Astrocyte of the spinal cord (primary cell): ENCODE measurements around the gene AAMP.

ENCODE experiments used
- DNase-seq: peaks from one replicate; pipeline ENCODE4 v3.0.0; 2011; ENCODE audit warnings: low read depth, low spot score
- H3K4me3 ChIP-seq: 2 replicates; pipeline ENCODE4 v1.5.1; 2011; ENCODE audit warnings: low read depth, mild to moderate bottlenecking, low read length, moderate library complexity
- CTCF ChIP-seq: IDR thresholded peaks from 2 replicates; pipeline ENCODE4 v1.5.1; 2012; ENCODE audit warnings: low read depth, mild to moderate bottlenecking, low read length, inconsistent platforms
- in situ Hi-C: cut with HindIII; loops from 2 replicates; pipeline ENCODE4 v1.10.0; 2017; ENCODE audit warnings: low sequenced_read_pairs

The AAMP gene

GRCh38 chr2:218256612-218257350 is 13.2 kb downstream of the AAMP start:
- no peak for DNase-seq
- no peak for TF ChIP-seq CTCF
- in situ Hi-C loops: no loop called here
- H3K4me3 ChIP-seq: no peak overlapping the region

GRCh38 chr2:218255446-218255845 is 14.5 kb downstream of the AAMP start:
- in situ Hi-C loops: no loop called here
- TF ChIP-seq CTCF: no peak
- no peak overlapping the region for H3K4me3 ChIP-seq
- peak; percentile 29 for DNase-seq

- no peak overlapping the region for H3K4me3 ChIP-seq
- no peak for DNase-seq
- in situ Hi-C loops: no loop called here
- no peak for TF ChIP-seq CTCF
Observed at GRCh38 chr2:218253232-218253625, 16.7 kb downstream of the AAMP start.

GRCh38 chr2:218252509-218253231 is 17.3 kb downstream of the AAMP start:
- no peak overlapping the region for H3K4me3 ChIP-seq
- DNase-seq: peak; percentile 41
- no peak for TF ChIP-seq CTCF
- in situ Hi-C loops: no loop called here

- no peak overlapping the region for H3K4me3 ChIP-seq
- TF ChIP-seq CTCF: no peak
- DNase-seq: no peak
- in situ Hi-C loops: no loop called here
Observed at GRCh38 chr2:218249691-218250090, 20.2 kb downstream of the AAMP start.

- no peak overlapping the region for H3K4me3 ChIP-seq
- TF ChIP-seq CTCF: no peak
- in situ Hi-C loops: no loop called here
- no peak for DNase-seq
Observed at GRCh38 chr2:218245214-218245613, 24.7 kb downstream of the AAMP start.
